Stimulated activated CD8-positive, alpha-beta memory T cell treated with anti-CD3 and anti-CD28 coated beads, Interleukin-4, amount 100 ng/mL, for 24 hours (primary cell): ENCODE results near the gene PTGR1.
"Not testable (repeated sequence)": the region's sequence is repeated elsewhere in the genome, so short reads cannot be mapped to it uniquely, and the experiment has no call there.

Experiments used
- DNase-seq: peaks from one replicate; pipeline ENCODE4 v3.0.0-alpha.2; 2020; ENCODE audit warnings: low read depth

Gene PTGR1

DNA sequence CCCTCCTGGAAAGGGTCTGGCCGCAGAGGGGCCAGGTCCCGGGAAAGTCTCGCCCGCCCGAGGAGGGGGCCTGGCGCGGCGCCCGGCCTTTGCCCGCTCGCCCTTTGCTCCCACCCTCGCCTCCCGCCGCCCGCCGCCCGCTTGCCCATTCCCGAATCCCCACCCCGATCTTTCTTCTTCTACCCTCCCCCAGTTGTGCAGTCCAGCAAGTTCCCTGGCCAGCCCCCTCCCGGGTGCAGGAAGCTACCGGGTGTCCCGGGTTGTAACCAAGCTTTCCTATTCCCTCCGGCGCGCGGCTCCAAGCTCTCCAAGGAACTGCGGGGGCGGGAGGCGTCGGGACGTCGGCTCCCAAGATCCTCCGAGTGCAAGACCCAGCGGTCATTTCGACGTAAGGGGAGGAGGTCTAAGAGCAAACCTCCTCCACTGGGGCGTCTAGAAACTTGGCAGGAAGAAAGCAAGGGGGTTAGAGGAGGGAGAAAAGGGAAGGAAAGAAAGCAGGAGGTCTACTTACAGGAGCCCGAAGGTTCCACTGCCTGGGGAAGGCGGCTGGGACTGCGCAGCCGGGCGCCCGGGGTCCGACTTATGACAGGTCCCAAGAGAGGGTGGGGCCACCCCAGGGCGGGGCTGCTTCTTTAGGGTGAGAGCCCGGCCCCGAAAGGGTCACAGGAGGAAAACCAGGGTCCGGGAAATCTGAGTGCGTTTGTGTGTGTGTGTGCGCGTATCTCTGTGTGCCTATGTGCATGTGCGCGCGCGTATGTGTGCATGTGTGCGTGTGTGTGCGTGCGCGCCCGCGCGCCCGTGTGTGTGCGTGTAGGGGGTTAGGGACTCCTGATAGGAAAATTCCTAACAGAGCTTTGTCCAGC is at the start of gene PTGR1:
Gene PTGR1 (minus strand): TSS at position 556 of the 863 bp plus-strand sequence. CDS start 2,225 bp downstream, outside the sequence.
- no peak for DNase-seq

DNA sequence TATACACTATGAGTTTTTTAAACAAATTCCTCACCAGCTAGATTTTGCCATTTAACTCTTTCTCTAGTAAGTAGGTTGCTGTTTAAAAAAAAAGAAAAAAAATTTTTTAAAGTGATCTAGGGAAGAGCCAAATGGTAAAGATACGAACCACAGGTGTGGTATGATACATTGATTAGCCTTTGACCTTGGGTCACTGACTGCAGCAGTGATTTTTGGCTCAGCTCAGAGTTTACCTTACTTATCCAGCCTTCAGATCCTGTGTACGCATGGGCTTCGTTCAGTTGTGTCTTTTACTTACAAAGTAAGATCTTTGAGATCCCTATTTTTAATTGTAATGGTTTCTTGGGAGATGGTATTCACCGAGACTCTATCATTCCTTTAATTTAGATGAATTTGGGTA is 49.6 kb upstream of the PTGR1 start:
- DNase-seq = no peak

DNA sequence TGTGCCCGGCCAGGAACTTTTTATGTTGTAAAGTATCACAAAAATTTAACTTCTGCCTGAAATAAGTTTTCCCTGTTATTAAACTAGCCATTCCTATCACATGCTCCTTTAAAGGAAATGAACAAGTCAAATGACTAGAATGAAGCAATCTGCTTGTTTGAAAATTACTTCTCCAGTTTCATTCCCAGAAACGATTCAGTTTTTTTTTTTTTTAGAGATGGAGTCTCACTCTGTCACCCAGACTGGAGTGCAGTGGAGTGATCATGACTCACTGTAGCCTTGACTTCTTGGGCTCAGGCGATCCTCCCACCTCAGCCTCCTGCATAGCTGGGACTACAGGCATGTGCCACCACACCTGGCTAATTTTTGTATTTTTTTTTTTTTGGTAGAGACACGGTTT is 48.6 kb upstream of the PTGR1 start:
- DNase-seq = no peak

DNA sequence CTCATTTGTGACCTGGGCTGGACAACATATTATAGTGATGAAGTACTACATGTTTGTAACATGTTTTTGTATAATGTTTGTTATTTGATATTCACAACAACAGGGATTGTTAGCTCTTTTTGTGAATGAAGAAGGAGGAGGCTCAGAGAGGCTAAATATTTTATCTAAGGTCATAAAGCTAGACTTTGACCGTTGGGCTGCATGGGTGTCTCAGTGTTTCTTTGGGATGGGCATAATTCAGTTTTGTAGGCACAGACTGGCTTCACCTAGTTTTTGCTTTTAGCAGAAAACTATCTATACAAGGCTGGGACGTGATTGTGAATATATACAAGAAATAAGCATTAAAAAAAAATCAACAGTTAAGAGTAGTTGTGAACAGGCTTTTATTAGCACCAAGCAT is 47.0 kb upstream of the PTGR1 start:
- DNase-seq = no peak

DNA sequence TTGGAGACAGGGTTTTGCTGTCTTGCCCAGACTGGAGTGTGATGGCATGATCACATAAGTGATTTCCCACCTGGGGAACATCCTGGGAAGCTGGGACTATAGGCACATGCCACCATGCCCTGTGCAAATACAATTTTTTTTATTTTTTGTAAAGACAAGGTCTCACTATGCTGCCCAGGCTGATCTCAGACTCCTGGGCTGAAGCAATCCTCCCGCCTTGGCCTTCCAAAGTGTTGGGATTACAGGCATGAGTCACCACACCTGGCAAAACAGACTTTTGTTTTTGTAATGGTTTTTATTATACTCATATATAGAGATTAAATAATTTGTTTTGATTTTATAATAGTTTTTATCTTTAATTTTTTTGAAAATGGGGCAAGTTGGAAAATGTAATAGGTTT is 46.4 kb upstream of the PTGR1 start:
- no peak for DNase-seq

DNA sequence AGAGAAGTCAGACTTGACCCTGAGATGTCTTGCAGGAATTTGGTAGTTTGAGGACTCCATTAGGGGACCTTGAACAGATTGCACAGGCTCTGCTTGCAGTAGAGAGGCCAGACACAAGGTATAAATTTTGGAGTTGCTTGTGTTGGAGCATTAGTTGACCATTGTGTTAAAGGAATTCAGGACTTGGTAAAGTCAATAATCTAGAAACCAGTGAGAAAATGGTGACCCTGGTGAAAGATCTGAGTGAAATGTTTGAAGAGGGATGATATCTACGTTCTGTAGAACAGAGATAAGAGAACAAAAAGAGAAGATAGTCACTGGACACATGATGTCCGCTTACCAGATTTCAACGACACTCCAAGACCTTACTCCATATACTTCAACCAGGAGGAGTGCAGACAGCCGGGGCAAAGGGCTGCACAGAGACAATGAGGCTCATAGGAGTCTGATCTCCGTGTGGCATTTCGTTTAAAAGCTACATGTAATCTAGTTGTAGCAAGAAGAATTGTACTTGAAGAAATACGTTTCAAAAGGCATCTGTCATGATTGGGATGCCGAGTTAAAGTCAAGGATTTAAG is 44.8 kb upstream of the PTGR1 start:
- DNase-seq = no peak

DNA sequence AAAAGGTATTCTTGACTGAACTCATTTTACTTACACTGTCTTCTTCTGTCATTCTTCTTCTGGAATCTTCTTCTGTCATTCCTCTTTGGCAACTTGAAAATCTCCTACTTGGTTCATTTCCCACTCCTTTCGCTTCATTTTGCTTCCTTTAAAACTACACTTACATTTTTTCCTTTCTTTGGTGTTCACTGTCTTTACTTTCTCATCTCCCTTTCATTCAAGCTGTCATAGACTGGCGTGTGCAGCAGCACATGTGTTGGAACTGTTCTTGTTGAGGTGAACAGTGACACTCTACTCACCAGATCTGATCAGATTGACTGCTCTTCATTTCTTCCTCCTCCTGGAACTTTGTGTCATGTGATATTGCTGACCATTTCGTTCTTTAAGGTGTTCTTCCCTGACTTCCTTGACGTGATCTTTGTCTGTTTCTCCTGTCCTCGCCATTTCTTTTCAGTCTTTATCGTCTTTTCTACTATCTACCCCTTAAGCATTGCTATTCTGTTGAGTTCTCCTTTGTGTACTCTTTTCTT is 38.0 kb upstream of the PTGR1 start:
- DNase-seq = no peak

DNA sequence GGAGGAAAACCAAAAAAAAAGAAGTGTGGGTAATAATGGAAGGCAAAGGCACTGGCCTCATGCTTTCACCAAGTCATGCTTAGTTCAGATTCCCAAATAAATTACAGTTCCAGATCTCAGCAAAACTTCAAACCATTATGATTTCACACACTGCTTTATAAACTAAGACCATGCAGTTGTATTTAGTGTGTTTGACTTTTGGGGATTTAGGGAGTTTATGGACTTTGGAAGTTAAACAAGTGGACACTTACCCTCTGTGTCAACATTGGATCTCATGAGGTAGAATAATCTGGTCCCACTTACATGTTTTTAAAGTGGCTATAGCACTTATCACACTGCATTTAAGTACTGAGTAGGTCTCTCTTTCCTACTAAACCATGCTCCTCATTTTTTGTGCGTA is 35.4 kb upstream of the PTGR1 start:
- no peak for DNase-seq

DNA sequence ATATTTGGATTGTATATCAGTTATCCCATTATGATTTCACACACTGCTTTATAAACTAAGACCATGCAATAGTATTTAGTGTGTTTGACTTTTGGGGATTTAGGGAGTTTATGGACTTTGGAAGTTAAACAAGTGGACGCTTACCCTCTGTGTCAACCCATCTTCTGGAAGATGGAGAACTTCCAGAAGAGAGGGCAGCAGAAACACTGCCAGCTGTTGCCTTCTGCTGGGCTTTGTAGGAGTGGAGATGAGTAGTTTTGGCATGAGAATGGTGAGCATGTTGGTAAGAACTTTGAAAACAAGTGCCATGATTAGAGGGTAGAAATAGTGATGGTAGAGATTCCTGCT is 33.9 kb upstream of the PTGR1 start:
- no peak for DNase-seq

DNA sequence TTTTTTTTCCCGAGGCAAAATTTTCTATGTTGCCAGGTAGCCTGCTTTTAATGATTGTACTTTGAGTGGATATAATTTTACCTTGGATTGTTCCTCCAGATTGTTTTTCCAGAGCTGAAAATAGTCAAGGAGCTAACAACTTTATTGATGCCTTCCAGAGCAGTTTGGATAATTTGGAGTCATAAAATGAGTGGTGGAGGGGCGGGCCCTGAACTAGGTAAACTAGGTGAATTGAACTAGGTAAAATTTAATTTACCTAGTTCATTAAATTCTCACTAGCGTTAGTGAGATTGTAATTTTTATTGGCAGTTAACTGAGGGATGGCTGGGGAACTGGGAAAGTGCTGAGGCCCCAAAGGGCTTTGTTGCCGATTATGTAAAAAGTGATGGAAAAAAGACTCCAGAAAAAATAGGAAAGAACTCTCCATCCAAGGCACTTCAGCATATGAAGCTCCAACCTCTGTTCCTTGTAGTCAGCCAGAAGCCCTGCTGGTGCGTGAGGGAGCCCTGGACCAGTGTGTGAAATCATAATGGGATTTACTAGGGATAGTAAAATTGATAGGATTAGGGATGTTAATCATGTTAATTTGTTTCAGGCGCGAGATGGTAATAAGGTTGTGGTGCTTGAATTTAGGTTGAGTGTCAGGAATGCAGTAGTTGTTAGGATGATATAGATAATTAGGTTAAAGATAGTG is 33.4 kb upstream of the PTGR1 start:
- no peak for DNase-seq

DNA sequence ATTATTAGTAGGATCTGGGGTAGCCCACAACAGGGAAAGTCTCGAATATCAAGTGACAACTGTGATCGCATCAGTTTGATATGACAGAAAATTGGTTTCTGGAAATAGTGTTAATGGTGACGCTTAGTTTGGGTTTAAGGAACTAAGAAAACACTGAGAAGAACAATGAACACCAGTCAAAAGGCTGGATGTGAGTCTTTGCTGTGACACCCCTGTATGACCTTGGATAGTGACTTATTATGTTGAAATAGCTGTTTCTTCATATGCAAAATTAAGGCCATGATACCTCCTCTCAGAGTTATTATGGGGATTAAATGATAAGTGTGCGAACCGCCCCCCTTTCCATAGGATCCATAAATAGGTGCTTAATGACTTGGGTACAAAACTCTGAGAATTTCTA is 32.6 kb upstream of the PTGR1 start:
- no peak for DNase-seq

DNA sequence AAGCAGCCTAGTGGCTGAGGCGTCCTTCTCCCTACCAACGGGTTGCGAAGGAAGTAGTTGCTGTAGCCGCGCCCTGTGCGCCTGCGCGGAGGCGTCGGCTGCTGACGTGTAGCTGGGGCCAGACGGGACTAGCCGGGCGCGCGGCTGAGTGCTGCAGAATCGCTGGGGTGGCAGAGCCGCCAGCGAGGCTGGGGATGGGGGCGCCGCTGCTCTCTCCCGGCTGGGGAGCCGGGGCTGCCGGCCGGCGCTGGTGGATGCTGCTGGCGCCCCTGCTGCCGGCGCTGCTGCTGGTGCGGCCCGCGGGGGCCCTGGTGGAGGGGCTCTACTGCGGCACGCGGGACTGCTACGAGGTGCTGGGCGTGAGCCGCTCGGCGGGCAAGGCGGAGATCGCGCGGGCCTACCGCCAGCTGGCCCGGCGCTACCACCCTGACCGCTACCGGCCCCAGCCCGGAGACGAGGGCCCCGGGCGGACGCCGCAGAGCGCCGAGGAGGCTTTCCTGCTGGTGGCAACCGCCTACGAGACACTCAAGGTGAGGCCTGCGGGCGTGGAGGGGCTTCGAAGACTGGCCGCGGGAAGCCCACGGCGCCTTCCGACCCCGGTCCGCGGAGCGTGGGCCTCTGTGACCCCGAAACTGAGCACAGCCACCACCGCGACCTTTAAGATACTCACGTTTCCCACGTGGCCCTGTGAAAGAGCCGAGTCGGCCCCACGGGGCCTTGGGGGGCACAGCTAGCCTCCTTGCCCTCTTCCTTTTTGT is 31.9 kb upstream of the PTGR1 start, which contains the start of gene DNAJC25:
Gene DNAJC25 (plus strand): TSS at position 121 of the 758 bp plus-strand sequence. CDS start 74 bp downstream, at position 195.
- peak; percentile 92 for DNase-seq

DNA sequence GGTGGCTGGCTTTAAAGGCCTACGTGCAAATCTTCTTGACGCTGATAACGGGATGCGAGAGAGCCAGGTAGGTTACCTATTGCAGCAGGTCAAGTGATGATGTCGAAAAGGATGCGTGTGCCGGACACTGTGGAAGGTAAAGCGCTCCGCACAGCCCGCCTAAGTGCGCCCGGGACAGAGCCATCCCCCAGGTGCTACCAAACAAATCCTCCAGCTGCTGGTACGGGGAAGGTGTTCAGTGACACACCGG is 31.4 kb upstream of the PTGR1 start:
- no peak for DNase-seq

DNA sequence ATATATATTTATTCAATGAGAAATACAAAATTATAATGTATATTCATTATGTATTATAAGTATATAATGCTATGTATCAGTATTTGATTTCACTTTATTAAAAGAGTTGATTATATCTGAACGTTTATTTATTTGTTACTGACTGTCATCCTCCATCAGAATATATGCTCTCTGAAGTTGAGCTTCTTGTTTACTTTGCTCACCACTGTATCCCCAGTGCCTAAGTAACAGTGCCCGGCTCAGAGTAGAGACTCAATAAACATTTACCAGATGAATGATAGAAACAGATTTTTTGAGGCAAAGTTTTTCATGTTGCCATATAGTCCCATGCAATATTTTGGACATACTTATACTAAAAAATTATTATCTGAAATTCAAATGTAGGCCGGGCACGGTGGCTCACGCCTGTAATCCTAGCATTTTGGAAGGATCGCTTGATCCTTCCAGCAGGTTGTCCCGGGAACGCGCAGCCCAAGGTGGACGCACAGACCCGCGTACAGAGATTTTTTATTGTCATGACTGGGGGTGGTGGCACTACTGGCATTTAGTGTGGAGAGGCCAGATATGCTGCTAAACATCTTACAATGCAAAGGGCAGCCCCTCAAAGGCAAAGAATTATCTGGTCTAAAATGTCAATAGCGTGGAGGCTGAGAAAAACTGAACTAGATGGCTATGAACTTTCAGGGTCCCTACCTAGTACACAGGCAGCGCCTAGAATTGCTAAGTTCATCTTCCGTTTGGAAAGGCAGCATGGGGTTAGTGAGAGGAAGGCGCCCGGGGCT is 30.9 kb upstream of the PTGR1 start:
- DNase-seq = no peak

DNA sequence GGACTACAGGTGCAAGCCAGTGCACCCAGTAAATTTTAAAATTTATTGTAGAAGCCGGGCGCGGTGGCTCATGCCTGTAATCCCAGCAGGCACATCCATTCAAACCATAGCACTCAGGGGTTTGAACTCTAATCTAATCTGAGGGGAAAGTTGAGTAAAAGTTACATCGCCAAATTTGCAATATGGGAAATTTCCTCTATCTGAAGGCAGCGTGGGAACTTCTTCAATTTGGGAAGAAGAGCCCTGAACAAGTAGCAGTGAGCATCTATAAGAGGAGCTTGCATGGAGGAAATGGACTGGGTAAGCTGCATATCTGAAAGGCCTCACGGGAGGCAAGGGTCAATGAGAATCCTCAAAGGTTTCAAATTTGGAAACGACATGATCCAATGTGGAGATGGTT is 29.0 kb upstream of the PTGR1 start:
- DNase-seq = no peak

DNA sequence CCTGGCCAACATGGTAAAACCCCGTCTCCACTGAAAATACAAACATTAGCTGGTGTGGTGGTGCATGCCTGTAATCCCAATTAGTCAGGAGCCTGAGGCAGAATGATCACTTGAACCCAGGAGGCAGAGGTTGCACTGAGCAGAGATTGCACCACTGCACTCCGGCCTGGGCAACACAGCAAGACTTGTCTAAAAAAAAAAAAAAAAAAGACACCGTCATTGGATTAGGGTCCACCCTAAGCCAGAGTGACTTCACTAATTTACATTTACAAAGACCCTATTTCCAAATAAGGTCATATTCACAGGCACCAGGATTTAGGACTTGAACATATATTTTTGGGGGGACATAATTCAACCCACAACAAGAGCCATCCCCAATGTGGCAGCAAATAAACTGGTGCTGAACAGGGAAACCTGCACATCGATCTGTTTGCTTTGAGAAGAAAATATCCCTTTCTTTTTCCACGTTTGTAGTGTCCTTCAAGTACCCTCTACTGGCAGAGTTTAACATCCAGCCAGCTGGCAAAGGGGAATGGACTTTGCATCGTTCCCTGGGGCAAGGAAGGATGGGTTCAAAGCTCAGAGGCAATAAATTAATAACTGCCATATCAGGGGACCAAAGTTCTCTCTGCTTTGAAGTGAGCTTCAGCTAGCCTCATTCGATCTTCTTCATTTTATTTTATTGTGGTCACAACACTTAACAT is 28.0 kb upstream of the PTGR1 start:
- no peak for DNase-seq

DNA sequence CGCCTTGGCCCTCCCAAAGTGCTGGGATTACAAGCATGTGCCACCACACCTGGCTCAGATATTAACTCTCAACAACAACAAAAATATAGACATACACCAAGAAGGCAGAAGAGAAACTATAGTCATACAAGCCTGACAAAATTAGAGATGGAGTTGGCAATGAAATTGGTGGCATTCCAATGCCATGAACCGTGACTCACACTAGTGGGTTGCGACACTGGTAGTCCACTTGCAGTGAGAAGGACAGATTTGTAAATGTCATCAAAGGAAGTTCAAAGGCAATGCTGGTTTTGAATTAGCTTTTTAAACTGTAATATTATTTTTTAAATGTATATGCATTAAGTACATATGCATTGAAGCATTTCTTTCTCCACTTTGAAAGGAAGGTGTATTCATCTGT is 23.2 kb upstream of the PTGR1 start:
- no peak for DNase-seq

DNA sequence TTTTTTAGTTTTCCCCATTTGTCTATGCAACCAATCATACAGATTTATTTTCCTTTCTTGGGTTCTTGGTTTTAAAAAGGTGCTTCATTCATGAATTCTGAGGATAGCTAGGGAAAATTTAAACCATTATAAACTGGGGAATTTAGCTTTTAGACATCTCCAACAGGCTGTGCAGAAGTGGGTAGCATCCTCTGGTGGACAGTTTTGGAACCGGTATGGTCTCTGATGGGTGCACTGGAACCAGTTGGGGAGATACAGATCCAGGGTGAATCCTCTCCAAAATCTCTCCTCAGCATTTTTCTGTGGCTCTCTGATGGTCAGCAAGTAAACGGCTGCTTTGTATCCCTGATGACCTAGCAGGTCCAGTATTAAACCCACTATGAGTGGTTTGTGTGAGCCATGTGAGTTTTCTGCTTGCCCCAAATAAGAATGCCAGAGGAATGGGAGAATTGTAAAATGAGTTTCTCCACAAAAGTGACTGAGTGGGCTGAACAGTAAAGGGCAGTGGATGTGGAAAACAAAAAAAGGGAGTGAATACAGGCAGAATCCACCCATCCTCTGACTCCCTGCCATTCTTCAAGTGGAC is 22.5 kb upstream of the PTGR1 start:
- DNase-seq = no peak

DNA sequence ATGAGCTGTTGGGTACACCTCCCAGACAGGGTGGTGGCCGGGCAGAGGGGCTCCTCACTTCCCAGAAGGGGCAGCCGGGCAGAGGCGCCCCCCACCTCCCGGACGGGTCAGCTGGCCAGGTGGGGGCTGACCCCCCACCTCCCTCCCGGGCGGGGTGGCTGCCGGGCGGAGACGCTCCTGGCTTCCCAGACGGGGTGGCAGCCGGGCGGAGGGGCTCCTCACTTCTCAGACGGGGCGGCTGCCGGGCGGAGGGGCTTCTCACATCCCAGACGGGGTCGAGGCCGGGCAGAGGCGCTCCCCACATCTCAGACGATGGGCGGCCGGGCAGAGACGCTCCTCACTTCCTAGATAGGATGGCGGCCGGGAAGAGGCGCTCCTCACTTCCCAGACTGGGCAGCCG is 17.9 kb upstream of the PTGR1 start:
- DNase-seq = not testable (repeated sequence)

DNA sequence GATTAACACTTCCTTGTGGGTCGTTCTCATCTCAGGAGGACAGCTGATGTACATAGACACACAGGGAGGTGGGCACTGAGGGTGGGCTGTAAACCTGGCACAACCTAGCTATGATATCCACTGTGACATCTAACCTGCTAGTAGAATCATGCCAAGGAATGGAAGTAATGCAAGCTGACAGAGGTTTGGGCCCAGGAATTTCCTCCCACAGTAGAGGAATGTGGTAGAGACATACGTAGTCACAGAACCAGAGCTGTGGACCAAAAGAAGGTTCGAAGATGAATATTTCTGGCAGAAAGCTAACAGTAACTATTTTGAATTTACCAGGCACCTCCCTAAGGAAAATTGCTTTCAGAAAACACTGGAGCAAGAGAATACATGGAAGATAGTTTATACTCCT is 16.5 kb upstream of the PTGR1 start:
- no peak for DNase-seq
